Cardiac septum (tissue), 1 donor: ENCODE data around the gene AGR2. TPM values are rescaled to one million over a fixed set of nuclear protein-coding genes. Genes with fewer than 3 reads are reported as not detected.

Experiments used
- DNase-seq: peaks from one replicate; pipeline ENCODE4 v3.0.0-alpha.2; 2020; ENCODE audit warnings: low spot score
- intact Hi-C: fragments of 100-400 bp; cut with DNase I; formaldehyde crosslinking; loops from one replicate; pipeline ENCODE4 v1.14.0; 2022
- total RNA-seq: library from RNA; stranded (reverse); fragmentation: NEBNext Ultra II Directional; extraction: Animal tissue kit (Norgen Biotek cat#: 25700); gene quantifications from one replicate; pipeline ENCODE4 v1.2.1, GENCODE V29; 2021
- donor health status: DM: no; HTN: no; CAD: no.

The AGR2 gene
- total RNA-seq, 1 donor from 2014 or later, result not detected

- no peak for DNase-seq
- intact Hi-C loops, result no loop called here
Observed at GRCh38 chr7:16816824-16817223, 12.0 kb upstream of the AGR2 start.

GRCh38 chr7:16815001-16815400, 10.2 kb upstream of the AGR2 start:
- no peak for DNase-seq
- intact Hi-C loops, result no loop called here

GRCh38 chr7:16813232-16813616, 8.4 kb upstream of the AGR2 start:
- intact Hi-C loops, result no loop called here
- no peak for DNase-seq

- intact Hi-C loops, result no loop called here
- DNase-seq, result no peak
Observed at GRCh38 chr7:16812542-16813231, 7.9 kb upstream of the AGR2 start.

GRCh38 chr7:16811551-16811950, 6.8 kb upstream of the AGR2 start:
- intact Hi-C loops, result no loop called here

GRCh38 chr7:16810573-16810972, 5.8 kb upstream of the AGR2 start:
- no peak for DNase-seq
- intact Hi-C loops, result no loop called here

More at GRCh38 chr7:16811551-16811950, 6.8 kb upstream of the AGR2 start:
- no peak for DNase-seq

- intact Hi-C loops, result no loop called here
- DNase-seq, result no peak
Observed at GRCh38 chr7:16810112-16810511, 5.3 kb upstream of the AGR2 start.

DNA sequence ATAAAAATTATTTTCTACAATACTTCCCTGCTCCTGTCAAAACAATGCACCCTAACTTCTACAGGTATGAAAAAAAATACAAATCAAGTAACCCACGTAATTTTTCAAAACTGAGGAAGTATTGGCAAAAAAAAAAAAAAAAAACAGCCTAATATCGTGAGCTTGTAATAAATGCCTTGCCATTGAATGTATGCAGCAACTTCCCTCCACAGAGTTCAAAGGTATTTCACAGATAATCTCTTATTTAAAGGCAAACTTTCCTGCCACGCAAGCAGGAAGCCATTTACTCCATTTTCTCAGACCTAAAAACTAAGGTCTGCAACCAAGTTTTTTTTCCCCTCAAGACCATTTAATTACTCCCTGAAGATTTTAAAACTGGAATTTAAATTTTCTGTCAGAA, 642 bp upstream of the AGR2 start:
- DNase-seq, result no peak
- intact Hi-C loops, result loop anchor here (10.0 kb wide), 1 partner anchor 109 kb away; no protein-coding TSS in a partner anchor

DNA sequence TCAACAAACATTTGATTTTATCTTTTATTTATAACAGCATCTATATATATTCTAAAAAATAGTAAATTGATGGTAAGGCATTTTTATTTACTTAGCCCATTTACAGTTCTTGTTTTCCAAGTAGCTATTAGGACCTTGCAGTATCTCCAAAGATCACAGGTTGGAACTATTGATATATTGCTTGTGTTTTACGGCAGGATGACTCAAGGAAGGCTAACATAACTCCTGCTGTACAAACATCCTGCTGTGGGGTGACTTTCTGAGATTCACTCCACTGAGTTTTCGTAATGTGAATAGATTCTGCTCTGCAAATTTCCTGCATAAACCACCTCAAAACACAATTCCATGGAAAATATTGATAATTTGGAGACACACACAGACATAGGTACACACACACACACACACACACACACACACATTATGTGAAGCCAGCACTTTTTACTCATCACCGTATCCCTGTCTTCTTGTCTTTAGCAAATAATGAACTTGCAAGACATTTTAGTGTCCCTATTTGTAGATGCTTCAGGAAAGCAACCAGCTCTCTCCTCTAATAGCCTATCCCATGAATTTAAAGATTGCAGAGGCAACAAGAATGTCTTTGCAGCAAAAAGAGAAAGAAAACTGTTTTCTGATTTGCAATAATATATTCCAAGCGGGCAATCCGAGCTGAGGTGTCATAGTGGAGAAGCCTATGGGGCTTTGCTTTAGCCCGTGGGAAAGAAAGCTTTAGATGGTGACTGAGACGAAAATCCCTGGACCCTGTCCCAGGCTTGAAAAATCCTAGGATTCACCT, 722 bp downstream of the AGR2 start:
- intact Hi-C loops, result loop anchor here (10.0 kb wide), 1 partner anchor 111 kb away; no protein-coding TSS in a partner anchor

GRCh38 chr7:16803125-16803524, 1.7 kb downstream of the AGR2 start:
- DNase-seq, result no peak
- intact Hi-C loops, result loop anchor here (10.0 kb wide), 1 partner anchor 112 kb away; no protein-coding TSS in a partner anchor

More for the DNA sequence above, 722 bp downstream of the AGR2 start:
- no peak for DNase-seq

- DNase-seq, result no peak
- intact Hi-C loops, result loop anchor here (10.0 kb wide), 1 partner anchor 113 kb away; no protein-coding TSS in a partner anchor
Observed at GRCh38 chr7:16801579-16801978, 3.2 kb downstream of the AGR2 start.

GRCh38 chr7:16801111-16801542, 3.7 kb downstream of the AGR2 start:
- intact Hi-C loops, result loop anchor here (10.0 kb wide), 1 partner anchor 114 kb away; no protein-coding TSS in a partner anchor
- no peak for DNase-seq

GRCh38 chr7:16795624-16796023, 9.2 kb downstream of the AGR2 start:
- DNase-seq, result no peak
- intact Hi-C loops, result no loop called here

GRCh38 chr7:16794986-16795385, 9.8 kb downstream of the AGR2 start:
- DNase-seq, result no peak
- intact Hi-C loops, result no loop called here

DNA sequence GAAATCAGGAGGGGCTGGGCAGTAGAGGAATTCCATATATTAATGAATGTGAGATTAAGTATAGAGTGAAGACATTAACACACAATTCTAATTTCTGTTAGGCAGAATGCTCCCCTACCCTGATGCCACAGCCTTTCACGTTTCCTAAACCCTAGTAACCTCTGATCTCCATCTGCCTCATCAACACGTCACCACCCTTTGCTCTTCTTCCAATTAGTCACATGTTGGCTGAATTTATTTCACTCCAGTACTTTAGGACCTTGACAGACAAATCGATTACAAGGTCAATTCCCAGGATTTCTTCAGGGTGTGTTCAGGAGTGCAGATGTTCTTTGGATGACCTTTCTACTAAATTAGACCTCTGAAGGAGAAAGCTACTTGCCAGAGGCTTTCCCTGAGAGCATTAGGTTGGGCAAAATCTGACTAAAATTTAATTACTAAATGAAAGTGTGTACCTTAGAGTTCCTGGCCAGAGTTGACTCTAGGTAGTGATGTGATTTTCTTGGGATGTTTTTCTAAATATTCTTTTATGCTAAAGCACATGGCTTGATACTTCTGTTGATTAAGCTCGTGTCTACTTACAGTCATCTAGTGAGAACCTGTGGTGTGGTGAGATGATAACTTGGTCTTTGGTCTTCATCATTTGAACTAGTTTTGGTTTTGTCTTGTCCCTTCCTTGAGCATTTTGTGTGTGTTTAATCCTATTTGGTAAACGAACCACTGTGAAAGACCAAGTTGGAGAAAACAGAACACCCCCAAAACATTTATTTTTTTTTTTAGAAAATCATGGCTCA, 12.7 kb downstream of the AGR2 start:
- intact Hi-C loops, result no loop called here
- DNase-seq, result no peak

DNA sequence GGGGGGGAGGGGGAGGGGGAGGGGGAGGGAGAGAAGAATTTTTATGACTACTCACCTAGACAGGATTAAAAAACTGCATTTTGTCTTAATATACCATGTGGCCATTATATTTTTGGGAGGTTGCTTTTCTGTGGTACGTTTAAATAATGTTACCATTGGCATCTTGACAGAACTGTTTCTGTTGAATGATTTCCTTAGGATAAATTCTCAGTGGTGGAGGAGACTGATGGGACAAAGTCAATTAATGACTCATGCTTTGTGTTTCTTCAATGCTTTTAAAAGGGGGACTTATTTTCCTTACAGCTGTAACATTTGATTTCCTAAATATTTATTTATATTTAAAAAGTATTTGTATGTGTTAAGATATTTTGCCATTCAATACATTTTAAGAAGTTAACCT, 13.7 kb downstream of the AGR2 start:
- intact Hi-C loops, result no loop called here
- no peak for DNase-seq

DNA sequence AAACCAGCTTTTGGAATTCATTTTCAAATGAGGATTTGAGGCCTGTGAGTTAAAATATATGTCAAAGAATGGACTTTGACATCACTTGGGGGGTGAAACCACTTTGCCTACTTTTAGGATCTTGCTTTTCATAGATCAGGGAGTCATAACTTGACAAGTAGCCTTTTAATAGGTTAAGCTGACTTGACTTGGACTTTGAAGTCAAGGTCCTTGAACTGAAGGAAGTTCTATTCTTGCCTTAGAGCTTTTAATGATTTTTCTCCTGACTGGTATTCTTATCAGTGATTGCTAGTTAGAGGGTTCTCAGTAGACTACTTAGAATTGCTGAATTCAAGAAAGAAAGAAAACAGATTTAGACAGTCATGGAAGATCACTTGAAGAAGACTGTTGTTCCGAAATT, 17.7 kb downstream of the AGR2 start:
- no peak for DNase-seq
- intact Hi-C loops, result no loop called here

- intact Hi-C loops, result no loop called here
- no peak for DNase-seq
Observed at GRCh38 chr7:16786257-16786656, 18.5 kb downstream of the AGR2 start.

- no peak for DNase-seq
- intact Hi-C loops, result no loop called here
Observed at GRCh38 chr7:16785846-16786245, 19.0 kb downstream of the AGR2 start.

DNA sequence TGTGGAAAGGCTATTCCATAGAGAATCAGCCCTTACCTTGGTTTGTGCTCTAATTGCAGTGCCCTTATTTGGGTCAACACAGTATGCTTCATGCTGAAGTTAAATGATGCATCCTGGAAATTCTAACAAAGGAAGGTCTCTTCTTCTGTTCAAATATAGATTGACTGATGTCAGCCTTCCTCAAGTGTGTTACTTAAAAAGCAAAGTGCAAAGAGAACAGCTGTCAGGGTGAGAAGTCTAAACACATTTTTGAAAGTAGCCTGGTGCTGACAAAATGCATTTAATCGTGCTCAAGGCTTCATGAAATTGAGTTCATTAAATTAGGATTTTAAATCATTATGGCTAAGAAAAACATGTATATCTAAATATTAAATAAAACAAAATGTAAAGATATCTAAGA, 19.5 kb downstream of the AGR2 start:
- no peak for DNase-seq
- intact Hi-C loops, result no loop called here
